ENCODE data around the gene C6orf118.

Gene C6orf118

GRCh38 chr6:165244524-165245247, 64.7 kb downstream of the C6orf118 start:
- peak in 1 of 5 experiments; percentile 34 for DNase-seq

GRCh38 chr6:165243801-165244200, 65.6 kb downstream of the C6orf118 start:
- DNase-seq, result no peak

GRCh38 chr6:165236326-165236725, 73.1 kb downstream of the C6orf118 start:
- no peak for DNase-seq

- no peak for DNase-seq
These were observed 76.5 kb downstream of the C6orf118 start for GRCh38 chr6:165232731-165233488.

- peak in 1 of 5 experiments; percentile 5 for DNase-seq
These were observed 77.5 kb downstream of the C6orf118 start for GRCh38 chr6:165231581-165232561.

- no peak for DNase-seq
These were observed 78.2 kb downstream of the C6orf118 start for GRCh38 chr6:165231177-165231576.

Measured in T-helper 2 cell (primary cell).